Peyer's patch (tissue), 4 donors: ENCODE measurements around the gene CDC20. TPM values are rescaled to one million over a fixed set of nuclear protein-coding genes. Genes with fewer than 3 reads are reported as not detected.

Experiments used
- DNase-seq, 3 donors: peaks; one replicate each; pipeline ENCODE4 v3.0.0-alpha.2; 2017 to 2019
- H3K27ac ChIP-seq, 4 donors: fragments of 200-600 bp; sonication (generic); one replicate each; pipeline ENCODE4 v1.5.1; 2016 to 2019
- H3K27me3 ChIP-seq, 2 donors: fragments of 200-600 bp; sonication (generic); one replicate each; pipeline ENCODE4 v1.5.1; 2019
- H3K36me3 ChIP-seq, 3 donors: fragments of 200-600 bp; sonication (generic); one replicate each; pipeline ENCODE4 v1.5.1; 2016 to 2019
- H3K4me1 ChIP-seq, 4 donors: fragments of 200-600 bp; sonication (generic); one replicate each; pipeline ENCODE4 v1.5.1; 2016 to 2019
- H3K4me3 ChIP-seq, 4 donors: fragments of 200-600 bp; sonication (generic); 1 replicate in 3 of 4; 2 replicates in 1 of 4; pipeline ENCODE4 v1.5.1; 2016 to 2019; ENCODE audit warnings: mild to moderate bottlenecking in 1 of 4
- H3K9me3 ChIP-seq, 4 donors: fragments of 200-600 bp; sonication (generic); one replicate each; pipeline ENCODE4 v1.5.1; 2016 to 2019; ENCODE audit warnings: mild to moderate bottlenecking in 1 of 4
- POLR2A ChIP-seq, 2 donors: fragments of 450-650 bp; IDR thresholded peaks; one replicate each; pipeline ENCODE4 v1.5.1; 2017; ENCODE audit warnings: antibody characterized with exemption in 2 of 2, mild to moderate bottlenecking in 2 of 2, moderate library complexity in 2 of 2
- total RNA-seq, 4 donors: library from RNA; depleted of rRNA; stranded (reverse); fragments of >200 nt; gene quantifications; one replicate each; pipeline ENCODE4 v1.1.0, GENCODE V29; 2016
- TF ChIP-seq, protein P1 (sequence below), 6 experiments: fragments of 450-650 bp in 4 of 6; fragments of 200-600 bp in 2 of 6; sonication (generic) in 1 of 6; IDR thresholded peaks; one replicate each; pipeline ENCODE4 v1.5.1; 2017 to 2019; ENCODE audit warnings: antibody characterized with exemption in 6 of 6, mild to moderate bottlenecking in 3 of 6, moderate library complexity in 1 of 6

The CDC20 gene
- total RNA-seq, 4 donors from 2014 or later, result 3.4 to 14.9 (median 6.3) TPM

GRCh38 chr1:43313771-43314170 is 45.0 kb upstream of the CDC20 start:
- peak in 2 of 3 donors; percentile 81 for DNase-seq
- H3K27ac ChIP-seq, result peak overlapping the region in 1 of 4 donors; percentile 5
- no peaks in the 10 kb centered on the region for H3K36me3 ChIP-seq
- no peaks in the 10 kb centered on the region for H3K27me3 ChIP-seq
- no peak for TF ChIP-seq POLR2A (IDR thresholded peaks at IDR 0.05)
- TF ChIP-seq, protein P1, sequence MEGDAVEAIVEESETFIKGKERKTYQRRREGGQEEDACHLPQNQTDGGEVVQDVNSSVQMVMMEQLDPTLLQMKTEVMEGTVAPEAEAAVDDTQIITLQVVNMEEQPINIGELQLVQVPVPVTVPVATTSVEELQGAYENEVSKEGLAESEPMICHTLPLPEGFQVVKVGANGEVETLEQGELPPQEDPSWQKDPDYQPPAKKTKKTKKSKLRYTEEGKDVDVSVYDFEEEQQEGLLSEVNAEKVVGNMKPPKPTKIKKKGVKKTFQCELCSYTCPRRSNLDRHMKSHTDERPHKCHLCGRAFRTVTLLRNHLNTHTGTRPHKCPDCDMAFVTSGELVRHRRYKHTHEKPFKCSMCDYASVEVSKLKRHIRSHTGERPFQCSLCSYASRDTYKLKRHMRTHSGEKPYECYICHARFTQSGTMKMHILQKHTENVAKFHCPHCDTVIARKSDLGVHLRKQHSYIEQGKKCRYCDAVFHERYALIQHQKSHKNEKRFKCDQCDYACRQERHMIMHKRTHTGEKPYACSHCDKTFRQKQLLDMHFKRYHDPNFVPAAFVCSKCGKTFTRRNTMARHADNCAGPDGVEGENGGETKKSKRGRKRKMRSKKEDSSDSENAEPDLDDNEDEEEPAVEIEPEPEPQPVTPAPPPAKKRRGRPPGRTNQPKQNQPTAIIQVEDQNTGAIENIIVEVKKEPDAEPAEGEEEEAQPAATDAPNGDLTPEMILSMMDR (IDR thresholded peaks at IDR 0.05), result no peak
- H3K4me1 ChIP-seq, result no peaks in the 10 kb centered on the region
- H3K4me3 ChIP-seq, result no peak overlapping the region
- no peaks in the 10 kb centered on the region for H3K9me3 ChIP-seq

GRCh38 chr1:43314233-43314632 is 44.5 kb upstream of the CDC20 start:
- Histone ChIP-seq H3K27ac (no peak overlapping the region), H3K4me1 (no peaks in the 10 kb centered on the region), H3K27me3 (no peaks in the 10 kb centered on the region), H3K9me3 (no peaks in the 10 kb centered on the region), H3K4me3 (no peak overlapping the region), H3K36me3 (no peaks in the 10 kb centered on the region)
- DNase-seq, result no peak
- no peak for TF ChIP-seq POLR2A (IDR thresholded peaks at IDR 0.05)
- TF ChIP-seq, protein P1 (IDR thresholded peaks at IDR 0.05), result no peak

GRCh38 chr1:43315481-43315880 is 43.3 kb upstream of the CDC20 start:
- Histone ChIP-seq H3K4me3 (no peak overlapping the region), H3K36me3 (no peaks in the 10 kb centered on the region), H3K4me1 (no peaks in the 10 kb centered on the region), H3K9me3 (no peaks in the 10 kb centered on the region), H3K27me3 (no peaks in the 10 kb centered on the region), H3K27ac (no peak overlapping the region)
- TF ChIP-seq, protein P1 (IDR thresholded peaks at IDR 0.05), result no peak
- TF ChIP-seq POLR2A (IDR thresholded peaks at IDR 0.05), result no peak
- DNase-seq, result no peak

DNA sequence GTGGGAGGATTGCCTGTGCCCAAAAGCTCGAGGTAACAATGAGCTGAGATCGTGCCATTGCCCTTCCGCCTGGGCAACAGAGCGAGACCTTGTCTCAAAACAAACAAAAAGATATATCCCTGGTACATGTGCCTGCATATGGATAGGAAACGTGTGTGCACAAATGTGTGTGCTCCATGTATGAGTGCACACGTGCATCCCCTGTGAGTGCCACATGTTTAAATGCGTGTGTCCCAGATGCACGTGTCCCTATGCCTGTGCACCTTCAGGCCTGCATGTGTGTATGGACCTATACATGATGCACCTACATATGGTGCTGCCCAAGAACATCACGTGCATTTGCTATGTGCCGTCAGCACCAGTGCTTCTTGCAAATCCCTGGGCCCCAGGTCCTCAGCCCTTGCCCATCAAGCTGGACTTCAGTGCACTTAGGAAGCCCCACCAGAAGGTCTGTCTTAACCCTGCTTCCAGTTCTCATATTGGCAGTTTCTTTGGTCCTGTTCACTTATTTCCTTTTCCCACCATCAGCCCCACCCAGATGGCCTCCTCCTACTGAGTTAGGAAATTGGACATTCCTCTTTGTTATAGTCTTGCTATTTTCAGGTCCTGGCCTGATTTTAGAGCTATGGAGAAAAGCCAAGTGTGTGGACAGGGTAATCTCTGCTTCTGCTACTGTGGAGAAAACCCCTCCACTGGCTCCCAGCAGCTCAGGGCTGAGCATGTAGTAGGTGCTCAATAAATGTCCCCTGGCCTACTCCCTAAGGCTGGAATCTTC is 42.6 kb upstream of the CDC20 start:
- peak in 1 of 3 donors; percentile 35 for DNase-seq
- Histone ChIP-seq H3K9me3 (no peaks in the 10 kb centered on the region), H3K4me1 (no peaks in the 10 kb centered on the region), H3K36me3 (no peaks in the 10 kb centered on the region), H3K4me3 (no peak overlapping the region), H3K27ac (no peak overlapping the region), H3K27me3 (no peaks in the 10 kb centered on the region)
- TF ChIP-seq, protein P1 (IDR thresholded peaks at IDR 0.05), result no peak
- no peak for TF ChIP-seq POLR2A (IDR thresholded peaks at IDR 0.05)

DNA sequence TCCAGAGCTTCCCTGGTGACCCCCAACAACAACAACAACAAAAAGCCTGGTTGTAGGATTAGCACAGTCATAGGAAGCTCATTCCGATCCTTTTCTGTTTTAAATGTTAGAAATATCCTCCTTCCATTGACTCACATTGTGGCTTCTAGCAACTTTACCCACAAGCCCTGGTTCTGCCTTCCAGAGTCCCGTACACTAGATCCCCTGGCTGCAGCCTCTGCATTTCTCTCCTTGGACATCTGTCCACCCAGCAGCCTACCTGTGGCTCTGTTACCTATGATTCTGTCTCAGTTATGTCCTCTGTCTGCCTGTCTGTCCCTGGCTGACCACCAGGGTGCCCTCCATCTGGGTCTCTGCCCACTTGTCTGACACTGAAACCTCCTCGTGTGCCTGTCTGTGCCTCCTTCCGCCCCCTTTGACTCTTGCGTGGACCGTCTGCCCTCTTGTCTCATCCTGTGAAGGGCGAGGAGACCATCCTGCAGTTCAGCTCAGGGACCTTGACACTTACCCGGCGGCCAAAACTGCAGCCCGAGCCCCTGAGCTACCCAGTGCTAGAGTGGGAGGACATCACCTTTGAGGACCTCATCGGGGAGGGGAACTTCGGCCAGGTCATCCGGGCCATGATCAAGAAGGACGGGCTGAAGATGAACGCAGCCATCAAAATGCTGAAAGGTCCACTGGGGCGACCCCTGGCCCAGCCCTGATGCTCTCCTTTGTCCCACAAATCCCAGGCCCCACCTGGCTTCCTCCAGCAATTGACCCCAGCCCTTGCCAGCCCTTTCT is 41.9 kb upstream of the CDC20 start:
- H3K36me3 ChIP-seq, result no peaks in the 10 kb centered on the region
- DNase-seq, result peak in 1 of 3 donors; percentile 37
- TF ChIP-seq, protein P1 (IDR thresholded peaks at IDR 0.05), result no peak
- no peak for TF ChIP-seq POLR2A (IDR thresholded peaks at IDR 0.05)
- H3K4me3 ChIP-seq, result no peak overlapping the region
- H3K27me3 ChIP-seq, result no peaks in the 10 kb centered on the region
- H3K27ac ChIP-seq, result no peak overlapping the region
- no peaks in the 10 kb centered on the region for H3K9me3 ChIP-seq
- no peaks in the 10 kb centered on the region for H3K4me1 ChIP-seq
